ENCODE measurements around the gene AQP5.
A peak's percentile ranks its signal among the peaks of the same experiment; 100 is the strongest.

Gene AQP5

DNA sequence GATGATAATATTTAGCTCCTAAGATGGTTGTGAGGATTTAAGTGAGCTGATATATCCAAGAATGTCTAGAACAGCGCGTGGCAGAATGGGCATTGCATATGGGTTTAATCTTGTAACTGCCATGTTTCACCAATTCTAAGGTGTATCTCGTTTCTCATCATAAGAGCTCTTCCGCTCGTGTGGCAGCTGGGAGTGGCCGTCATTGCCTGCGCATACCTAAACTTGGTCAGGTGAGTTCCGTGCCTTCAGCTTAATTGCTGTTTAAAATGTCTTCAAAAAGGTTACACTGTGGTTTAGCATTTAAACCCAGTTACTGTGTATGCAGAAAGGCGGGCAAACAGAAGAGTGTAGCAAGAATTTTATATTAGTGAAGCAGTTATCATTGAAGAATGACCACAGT is 15.6 kb upstream of the AQP5 start:
- no peaks in the 10 kb centered on the region for H3K36me3 ChIP-seq
- peaks cover 0 to 5% (median 0%) of the 10 kb centered on the region in 11 experiments; a peak in 3 of 22 replicates for H3K27me3 ChIP-seq
- H3K9me3 ChIP-seq (replicated peaks in 1 of 11), result no peaks in the 10 kb centered on the region
- no peak overlapping the region for H3K27ac ChIP-seq
- no peak for TF ChIP-seq Cebpa-rat (IDR thresholded peaks at IDR 0.05)
- peaks cover 37 to 54% (median 43%) of the 10 kb centered on the region in 10 experiments for H3K4me1 ChIP-seq
- no peaks in the 10 kb centered on the region; a peak in 2 of 22 replicates for H4K20me1 ChIP-seq
- H3K4me3 ChIP-seq, result no peak overlapping the region
- peak overlapping the region in 3 of 11 experiments; percentile 73 to 84 (median 83); a peak in 5 of 22 replicates for H3K4me2 ChIP-seq
- H3K9ac ChIP-seq, result peak overlapping the region in 1 of 11 experiments; percentile 62; a peak in 1 of 22 replicates

DNA sequence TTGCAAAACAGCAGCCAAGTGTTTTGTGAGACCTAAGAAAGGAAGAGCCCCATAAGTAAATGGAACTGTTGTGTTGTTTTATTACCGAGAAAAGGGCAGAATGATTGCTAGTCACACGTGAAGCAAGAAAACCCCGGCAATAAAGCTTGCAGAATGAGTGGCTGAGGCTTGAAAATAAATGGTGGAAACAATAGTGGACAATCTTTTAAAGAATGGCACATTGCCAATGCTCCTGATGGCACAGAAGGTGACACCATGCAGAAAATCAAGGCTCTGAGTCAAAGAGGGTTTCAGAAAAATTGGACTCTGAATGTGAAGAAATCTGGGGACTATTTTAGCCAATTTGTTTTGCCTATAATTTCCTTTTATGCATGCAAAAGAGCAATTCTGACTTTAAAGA is 15.2 kb upstream of the AQP5 start:
- H3K27ac ChIP-seq, result no peak overlapping the region
- no peak overlapping the region for H3K4me3 ChIP-seq
- TF ChIP-seq Cebpa-rat (IDR thresholded peaks at IDR 0.05), result no peak
- H4K20me1 ChIP-seq, result no peaks in the 10 kb centered on the region; a peak in 2 of 22 replicates
- no peaks in the 10 kb centered on the region for H3K9me3 ChIP-seq (replicated peaks in 1 of 11)
- H3K9ac ChIP-seq, result no peak overlapping the region
- no peaks in the 10 kb centered on the region for H3K36me3 ChIP-seq
- peaks cover 41 to 58% (median 47%) of the 10 kb centered on the region in 10 experiments for H3K4me1 ChIP-seq
- peaks cover 0 to 5% (median 0%) of the 10 kb centered on the region in 11 experiments; a peak in 3 of 22 replicates for H3K27me3 ChIP-seq
- no peak overlapping the region for H3K4me2 ChIP-seq

DNA sequence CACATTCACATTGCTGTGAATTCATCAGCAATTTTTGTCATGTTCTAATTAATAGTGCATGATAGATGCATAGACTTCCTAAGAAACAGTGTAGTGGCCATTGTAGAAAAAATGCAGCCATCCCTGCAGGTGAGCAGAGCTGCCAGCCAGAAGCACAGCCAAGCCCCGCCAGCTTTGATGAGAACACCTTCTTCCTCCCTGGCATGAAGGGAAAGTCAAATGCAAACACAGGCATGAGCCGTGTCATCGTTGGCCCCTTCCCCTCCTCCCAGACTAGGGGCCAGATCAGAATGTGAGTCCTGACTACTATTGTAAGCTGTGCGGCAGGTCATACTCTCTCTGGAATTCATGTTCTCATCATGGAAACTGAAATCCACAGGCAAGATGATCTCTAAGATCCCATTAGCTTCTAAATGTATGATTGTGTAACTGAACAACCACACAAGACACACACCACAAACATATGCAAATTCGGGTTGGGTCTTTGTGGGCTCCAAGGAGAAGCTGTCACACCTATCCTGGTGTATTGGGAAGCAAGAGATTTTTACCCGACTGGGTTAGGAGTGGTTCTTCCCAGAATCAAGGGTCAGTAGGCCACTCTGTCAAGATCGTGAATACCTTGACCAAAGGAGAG is 14.0 kb upstream of the AQP5 start:
- no peak overlapping the region for H3K9ac ChIP-seq
- no peaks in the 10 kb centered on the region for H3K9me3 ChIP-seq (replicated peaks in 1 of 11)
- peaks cover 39 to 59% (median 47%) of the 10 kb centered on the region in 10 experiments for H3K4me1 ChIP-seq
- no peak overlapping the region for H3K27ac ChIP-seq
- no peaks in the 10 kb centered on the region; a peak in 2 of 22 replicates for H4K20me1 ChIP-seq
- no peak for TF ChIP-seq Cebpa-rat (IDR thresholded peaks at IDR 0.05)
- H3K27me3 ChIP-seq, result peaks cover 0 to 9% (median 2%) of the 10 kb centered on the region in 11 experiments; a peak in 5 of 22 replicates
- no peaks in the 10 kb centered on the region for H3K36me3 ChIP-seq
- H3K4me3 ChIP-seq, result no peak overlapping the region
- H3K4me2 ChIP-seq, result no peak overlapping the region

DNA sequence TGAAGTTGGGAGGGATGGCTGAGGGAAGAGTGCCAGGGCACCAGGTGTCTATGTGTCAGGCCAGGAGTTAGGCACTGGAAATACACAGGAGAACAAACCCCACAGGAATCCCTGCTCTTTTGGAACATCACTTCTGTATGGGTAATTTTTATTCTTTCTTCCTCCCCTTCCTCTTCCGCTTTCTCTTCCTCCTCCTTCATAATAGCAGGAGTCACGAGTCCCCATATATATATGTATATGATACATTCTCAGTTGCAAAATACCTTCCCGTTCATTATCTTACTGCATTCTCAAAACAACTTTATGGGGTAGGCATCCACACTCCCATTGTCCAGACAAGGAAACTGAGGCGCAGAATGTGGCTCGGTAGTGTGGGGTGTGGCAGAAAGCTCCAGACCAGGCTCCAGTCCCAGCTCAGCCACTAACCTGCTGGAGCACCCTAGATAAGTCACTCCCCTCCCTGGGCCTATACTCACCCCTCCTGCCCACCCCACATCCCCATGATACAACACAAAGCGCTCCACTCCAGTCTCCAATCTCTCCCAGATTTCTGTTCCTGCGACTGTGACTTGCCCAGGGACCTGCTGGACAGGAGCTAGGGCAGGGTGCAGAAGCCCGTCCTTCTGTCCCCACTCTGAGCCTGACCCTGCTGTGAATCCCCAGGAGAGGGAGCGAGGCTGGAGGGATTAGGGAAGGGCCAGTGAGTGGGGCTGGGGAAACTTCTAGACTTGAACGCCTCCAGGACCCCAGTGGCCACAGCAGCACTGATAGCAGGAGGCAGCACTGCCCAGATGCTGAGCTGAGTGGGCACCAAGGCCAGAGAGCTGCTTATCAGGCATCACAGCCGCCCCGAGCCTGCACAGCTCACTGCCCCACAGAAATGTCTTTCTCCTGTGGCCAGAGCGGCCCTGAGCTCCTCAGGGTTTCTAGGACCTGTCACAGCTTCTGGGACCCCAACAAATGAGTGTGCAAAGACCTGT is 12.5 kb upstream of the AQP5 start:
- H3K4me1 ChIP-seq, result peaks cover 38 to 57% (median 46%) of the 10 kb centered on the region in 10 experiments
- no peaks in the 10 kb centered on the region for H3K9me3 ChIP-seq (replicated peaks in 1 of 11)
- H3K27ac ChIP-seq, result no peak overlapping the region
- H3K4me2 ChIP-seq, result peak overlapping the region in 3 of 11 experiments; percentile 30 to 57 (median 55); a peak in 5 of 22 replicates
- peaks cover 10 to 23% (median 16%) of the 10 kb centered on the region in 11 experiments for H3K27me3 ChIP-seq
- no peak for TF ChIP-seq Cebpa-rat (IDR thresholded peaks at IDR 0.05)
- no peak overlapping the region; a peak in 1 of 22 replicates for H3K9ac ChIP-seq
- no peaks in the 10 kb centered on the region for H3K36me3 ChIP-seq
- peaks cover 0 to 10% (median 0%) of the 10 kb centered on the region in 11 experiments; a peak in 3 of 22 replicates for H4K20me1 ChIP-seq
- H3K4me3 ChIP-seq, result no peak overlapping the region

DNA sequence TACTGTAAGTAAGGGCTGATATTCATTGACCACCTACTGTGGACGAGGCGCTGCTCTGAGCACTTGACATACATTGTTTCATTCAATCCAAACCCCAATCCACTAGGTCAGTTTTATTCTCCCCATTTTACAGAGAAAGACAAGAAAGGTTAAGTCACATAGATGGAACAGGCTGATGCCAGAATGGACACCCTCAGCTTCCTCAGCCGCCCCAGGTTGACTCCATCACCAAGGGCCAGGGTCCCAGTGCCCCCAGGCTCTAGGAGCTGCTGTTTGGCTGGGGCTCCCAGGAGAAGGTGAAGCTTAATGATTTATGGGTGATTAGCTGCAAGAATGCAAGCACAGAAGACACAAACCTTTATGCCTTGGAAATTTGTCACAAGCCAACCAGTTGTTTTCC is 11.8 kb upstream of the AQP5 start:
- Histone ChIP-seq H3K36me3 (no peaks in the 10 kb centered on the region), H3K9me3 (replicated peaks in 1 of 11) (no peaks in the 10 kb centered on the region), H3K9ac (no peak overlapping the region), H3K4me3 (no peak overlapping the region), H3K27ac (no peak overlapping the region), H4K20me1 (peaks cover 0 to 12% (median 0%) of the 10 kb centered on the region in 11 experiments; a peak in 3 of 22 replicates), H3K4me1 (peaks cover 37 to 58% (median 47%) of the 10 kb centered on the region in 10 experiments), H3K4me2 (no peak overlapping the region), H3K27me3 (peaks cover 17 to 26% (median 23%) of the 10 kb centered on the region in 11 experiments)
- no peak for TF ChIP-seq Cebpa-rat (IDR thresholded peaks at IDR 0.05)

DNA sequence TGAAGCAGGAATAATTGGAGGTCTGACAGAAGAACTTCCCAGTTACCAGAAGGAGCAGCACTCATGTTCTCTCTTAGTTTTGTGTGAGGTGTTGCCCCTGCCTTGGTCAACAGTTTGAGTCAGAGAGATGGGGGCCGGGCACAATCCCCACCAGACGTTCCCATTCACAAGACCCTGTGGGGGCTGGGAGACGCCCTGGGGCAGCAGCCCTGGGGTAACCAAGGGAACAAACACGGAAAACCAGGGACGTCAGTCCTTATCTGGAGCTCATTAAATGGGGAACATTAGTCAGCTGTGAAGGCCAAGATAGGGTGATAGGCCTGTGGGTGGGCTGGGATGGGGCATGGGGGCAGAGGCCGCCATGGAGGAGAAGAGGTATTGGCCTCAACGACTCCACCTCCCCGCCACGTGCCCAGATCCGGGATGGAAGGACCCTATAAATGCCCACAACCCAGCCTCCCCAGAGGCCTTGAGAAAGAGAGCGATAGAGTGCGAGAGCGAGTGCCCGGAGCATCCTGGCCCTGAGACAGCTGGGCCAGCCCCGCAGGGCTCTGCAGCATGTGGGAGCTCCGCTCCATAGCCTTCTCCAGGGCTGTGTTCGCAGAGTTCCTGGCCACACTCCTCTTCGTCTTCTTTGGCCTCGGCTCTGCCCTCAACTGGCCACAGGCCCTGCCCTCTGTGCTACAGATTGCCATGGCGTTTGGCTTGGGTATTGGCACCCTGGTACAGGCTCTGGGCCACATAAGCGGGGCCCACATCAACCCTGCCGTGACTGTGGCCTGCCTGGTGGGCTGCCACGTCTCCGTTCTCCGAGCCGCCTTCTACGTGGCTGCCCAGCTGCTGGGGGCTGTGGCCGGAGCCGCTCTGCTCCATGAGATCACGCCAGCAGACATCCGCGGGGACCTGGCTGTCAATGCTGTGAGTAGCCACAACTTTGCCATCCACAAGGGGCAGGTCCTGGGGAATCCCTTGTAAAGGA is 11.1 kb upstream of the AQP5 start, which contains the start of gene AQP2:
Gene AQP2 (plus strand): TSS at position 465 of the 979 bp plus-strand sequence. CDS start 94 bp downstream, at position 559.
- Histone ChIP-seq H3K4me1 (peaks cover 35 to 57% (median 47%) of the 10 kb centered on the region in 10 experiments), H3K9ac (peak within 1 kb of the TSS in 2 of 11 experiments; percentile 4 to 25; a peak in 1 of 22 replicates), H3K27ac (no peak within 1 kb of the TSS), H3K9me3 (replicated peaks in 1 of 11) (no peaks in the 10 kb centered on the region), H3K4me2 (peak within 1 kb of the TSS; percentile 41 to 87 (median 66)), H3K4me3 (no peak within 1 kb of the TSS), H4K20me1 (peaks cover 0 to 19% (median 0%) of the 10 kb centered on the region in 11 experiments; a peak in 7 of 22 replicates), H3K27me3 (peaks cover 24 to 33% (median 28%) of the 10 kb centered on the region in 11 experiments), H3K36me3 (no peaks in the 10 kb centered on the region)
- TF ChIP-seq Cebpa-rat (IDR thresholded peaks at IDR 0.05), result no peak

DNA sequence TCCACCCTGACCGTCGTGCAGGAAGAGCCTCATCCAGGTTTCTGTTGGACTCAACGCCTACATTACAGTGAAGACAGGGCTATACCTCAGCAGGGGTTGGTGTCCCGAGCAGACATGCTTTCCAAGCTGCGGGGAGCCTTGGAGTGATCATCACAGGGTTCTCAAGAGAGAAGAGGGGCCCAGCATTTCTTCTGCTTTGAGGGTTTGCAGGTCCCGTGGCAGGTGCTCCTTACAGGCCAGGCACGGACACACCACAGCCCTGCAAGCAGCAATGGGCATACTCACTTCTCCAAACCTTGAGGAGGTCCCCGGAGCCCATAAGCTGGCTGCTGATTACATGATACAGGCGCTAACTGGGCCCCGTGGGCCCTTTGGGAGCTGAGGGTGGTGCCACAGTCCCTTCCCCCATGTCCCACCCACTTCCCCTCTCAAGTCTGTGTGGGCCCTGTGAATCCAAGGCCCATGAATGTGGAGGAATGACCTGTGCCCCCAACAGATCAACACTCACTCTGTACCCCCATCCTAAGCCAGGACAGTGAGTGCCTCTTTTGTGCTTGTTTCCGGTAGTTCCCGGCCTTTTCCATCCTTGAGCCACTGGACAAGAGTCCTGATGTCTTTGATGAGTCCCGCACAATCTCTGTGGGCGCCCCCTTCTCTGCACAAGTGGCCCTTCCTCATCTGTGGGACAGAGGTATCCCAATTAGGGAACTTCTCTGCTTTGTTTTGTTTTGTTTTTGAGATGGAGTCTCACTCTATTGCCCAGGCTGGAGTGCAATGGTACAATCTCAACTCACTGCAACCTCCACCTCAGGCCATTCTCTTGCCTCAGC is 10.0 kb upstream of the AQP5 start:
- 0 out of 22 replicates have a peak overlapping the region, but pooled peaks of 2 of the 11 experiments have one; percentile 4 to 25 for H3K9ac ChIP-seq
- H3K27me3 ChIP-seq, result peaks cover 35 to 43% (median 39%) of the 10 kb centered on the region in 11 experiments
- H3K9me3 ChIP-seq (replicated peaks in 1 of 11), result no peaks in the 10 kb centered on the region
- H3K4me1 ChIP-seq, result peaks cover 46 to 67% (median 58%) of the 10 kb centered on the region in 10 experiments
- peaks cover 0 to 30% (median 0%) of the 10 kb centered on the region in 11 experiments; a peak in 7 of 22 replicates for H4K20me1 ChIP-seq
- H3K4me2 ChIP-seq, result peak overlapping the region; percentile 41 to 87 (median 66)
- no peak overlapping the region for H3K4me3 ChIP-seq
- TF ChIP-seq Cebpa-rat (IDR thresholded peaks at IDR 0.05), result no peak
- no peak overlapping the region for H3K27ac ChIP-seq
- no peaks in the 10 kb centered on the region for H3K36me3 ChIP-seq
